ENCODE data around the gene SERINC1. TPM values are rescaled to one million over a fixed set of nuclear protein-coding genes. Genes with fewer than 3 reads are reported as not detected.

Gene SERINC1
- total RNA-seq = 85.4 and 86.7 TPM in 2 replicates

DNA sequence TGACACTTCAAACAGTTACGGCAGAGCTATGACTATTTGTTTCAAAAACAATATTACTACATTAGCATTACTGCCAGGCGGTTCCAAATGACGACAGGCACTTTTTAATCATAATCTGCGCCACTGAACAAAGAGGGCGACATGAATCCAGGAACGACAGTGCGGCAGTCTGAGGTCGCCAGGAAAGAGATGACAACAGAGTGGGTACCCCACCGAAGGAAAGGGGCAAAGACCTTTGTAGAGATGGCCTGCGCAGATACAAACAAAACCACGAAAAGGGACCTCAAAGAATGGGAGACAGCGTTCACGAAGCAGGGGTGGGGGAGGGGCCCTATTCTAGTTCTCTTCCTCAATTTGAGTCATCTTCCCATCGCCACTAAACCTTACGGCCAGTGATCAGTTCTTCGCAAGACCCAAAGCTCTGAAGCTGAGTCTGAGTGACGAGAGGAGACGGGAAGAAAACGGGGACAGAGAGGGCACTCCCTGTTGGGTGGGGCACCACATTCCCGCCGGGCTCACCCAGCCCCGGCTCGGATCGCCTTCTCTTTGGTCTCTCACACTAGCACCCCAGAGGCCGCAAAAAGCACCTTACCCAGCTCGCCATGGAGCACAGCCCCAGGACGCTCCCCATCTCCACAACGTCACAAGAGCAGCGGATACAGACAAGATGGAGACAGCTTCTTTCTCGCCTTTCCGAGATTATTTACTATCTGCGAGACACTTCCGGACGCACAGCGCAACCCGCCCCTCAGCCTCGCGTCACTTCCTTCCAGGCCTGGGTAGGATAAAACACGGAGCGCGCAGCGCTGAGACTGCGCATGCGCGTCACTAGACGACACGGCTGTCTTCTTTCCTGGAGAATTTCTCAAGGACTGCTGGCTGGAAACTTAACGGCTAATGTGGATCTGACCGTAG is at the start of gene SERINC1:
Gene SERINC1, minus strand, starts transcription at position 701 of the 915 bp plus-strand sequence. Its CDS starts 70 bp downstream, at position 631.

DNA sequence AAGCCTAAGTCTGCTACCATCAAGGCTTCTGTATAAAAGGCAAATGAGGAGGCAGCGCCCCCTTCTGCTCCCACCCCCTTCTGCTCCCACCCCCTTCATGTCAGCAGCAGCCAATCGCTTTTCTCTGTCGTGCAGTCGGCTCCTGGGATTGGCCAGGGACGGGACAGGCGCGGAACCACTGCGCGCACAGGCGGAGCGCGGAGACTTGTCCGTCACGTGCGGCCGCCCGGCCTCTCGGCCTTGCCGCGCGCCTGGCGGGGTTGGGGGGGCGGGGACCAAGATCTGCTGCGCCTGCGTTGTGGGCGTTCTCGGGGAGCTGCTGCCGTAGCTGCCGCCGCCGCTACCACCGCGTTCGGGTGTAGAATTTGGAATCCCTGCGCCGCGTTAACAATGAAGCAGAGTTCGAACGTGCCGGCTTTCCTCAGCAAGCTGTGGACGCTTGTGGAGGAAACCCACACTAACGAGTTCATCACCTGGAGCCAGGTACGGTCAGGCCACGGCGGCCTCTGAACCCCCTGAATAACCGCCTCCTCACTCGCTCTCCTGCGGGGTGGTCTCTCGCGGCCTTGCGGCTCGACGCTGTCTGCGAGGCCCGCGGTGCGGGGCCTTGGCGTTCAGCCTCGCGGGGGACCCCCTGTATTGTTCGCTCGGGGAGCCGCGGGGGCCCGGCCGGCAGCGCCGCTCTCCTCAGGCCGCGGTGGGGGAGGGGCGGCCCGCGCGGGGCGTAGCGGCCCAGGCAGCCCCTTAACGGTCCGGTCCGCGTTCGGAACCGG is 72.1 kb downstream of the SERINC1 start, which contains the start of gene HSF2:
Gene HSF2, plus strand, starts transcription at position 305 of the 773 bp plus-strand sequence. Its CDS starts 86 bp downstream, at position 391.

Other genes with a start within 250 kb of the SERINC1 start
- 12.0 and 16.1 TPM in 2 replicates for gene HSF2, start 72.2 kb downstream of the SERINC1 start, total RNA-seq
- 0.15 TPM in 1 of 2 replicates, not detected in the other for gene PKIB, start 138.6 kb upstream of the SERINC1 start, total RNA-seq